Testis (tissue), 3 donors: ENCODE results near the gene TRIP11. TPM values are rescaled to one million over a fixed set of nuclear protein-coding genes. Genes with fewer than 3 reads are reported as not detected.

Source experiments
- DNase-seq: peaks from one replicate; pipeline ENCODE4 v3.0.0-alpha.2; 2019
- H3K27ac ChIP-seq, 2 donors: fragments of 200-600 bp; sonication (generic); one replicate each; pipeline ENCODE4 v1.5.1; 2019
- H3K27me3 ChIP-seq: fragments of 200-600 bp; sonication (generic); one replicate; pipeline ENCODE4 v1.5.1; 2019
- H3K36me3 ChIP-seq: fragments of 200-600 bp; sonication (generic); one replicate; pipeline ENCODE4 v1.5.1; 2017; ENCODE audit warnings: low read depth; ENCODE audit errors: missing control alignments
- H3K4me1 ChIP-seq: fragments of 200-600 bp; sonication (generic); one replicate; pipeline ENCODE4 v1.5.1; 2019
- H3K4me3 ChIP-seq, 2 donors: fragments of 200-600 bp; sonication (generic); one replicate each; pipeline ENCODE4 v1.5.1; 2017 to 2019
- H3K9me3 ChIP-seq: fragments of 200-600 bp; sonication (generic); one replicate; pipeline ENCODE4 v1.5.1; 2017
- POLR2A ChIP-seq: fragments of 450-650 bp; IDR thresholded peaks from one replicate; pipeline ENCODE4 v1.6.1; 2017; ENCODE audit warnings: antibody characterized with exemption, mild to moderate bottlenecking, moderate library complexity
- WGBS, 2 donors: methylation state at CpG; one replicate each; pipeline ENCODE4 v1.1.5; 2018; 5-methylcytosine and 5-hydroxymethylcytosine counted together
- intact Hi-C: fragments of 100-400 bp; cut with DNase I; formaldehyde crosslinking; loops from one replicate; pipeline ENCODE4 v1.15.1; 2023; ENCODE audit warnings: low total_unique reads
- polyA plus RNA-seq: library from polyadenylated mRNA; stranded (reverse); fragments of 350-450 nt; fragmentation: Illumina TruSeq; extraction: RNeasy Lipid Tissue Mini Kit (QIAGEN cat#74804); gene quantifications from one replicate; pipeline ENCODE4 v1.2.3, GENCODE V29; 2014; ENCODE audit warnings: low read depth, low replicate concordance; ENCODE audit not compliant: insufficient read depth
- total RNA-seq, 2 donors: library from RNA; depleted of rRNA; stranded (reverse); fragments of >200 nt; gene quantifications; one replicate each; pipeline ENCODE4 v1.2.3, GENCODE V29; 2016
- TF ChIP-seq, protein P1 (sequence below), 3 experiments: fragments of 450-650 bp in 2 of 3; fragments of 200-600 bp in 1 of 3; sonication (generic) in 1 of 3; IDR thresholded peaks; one replicate each; pipeline ENCODE4 v1.5.1; 2016 to 2019; ENCODE audit warnings: antibody characterized with exemption in 3 of 3, mild to moderate bottlenecking in 2 of 3, moderate library complexity in 1 of 3

Gene TRIP11
- total and polyA plus RNA-seq, 3 donors from 2014 or later = 3.8 to 39.4 (median 38.5) TPM

DNA sequence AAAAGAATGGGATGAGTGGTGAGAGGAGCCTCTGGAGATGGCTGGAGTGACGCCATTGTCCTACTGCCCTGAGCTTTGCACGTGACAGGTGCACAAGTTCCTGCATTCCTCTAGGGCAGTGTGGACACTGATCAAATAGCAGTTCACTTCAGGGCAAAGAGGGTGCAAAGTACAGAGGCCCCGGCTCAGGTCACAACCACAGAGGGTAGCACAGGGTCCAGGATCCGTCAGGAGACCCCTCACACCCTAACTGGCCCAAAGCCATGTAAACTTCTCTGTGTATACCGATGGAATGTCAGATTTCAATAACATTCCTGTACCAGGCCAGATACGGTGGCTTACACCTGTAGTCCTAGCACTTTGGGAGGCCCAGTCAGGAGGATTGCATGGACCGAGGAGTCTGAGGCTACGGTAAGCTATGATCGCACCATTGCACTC lies 82.0 kb downstream of the TRIP11 start:
- TF ChIP-seq, protein P1, sequence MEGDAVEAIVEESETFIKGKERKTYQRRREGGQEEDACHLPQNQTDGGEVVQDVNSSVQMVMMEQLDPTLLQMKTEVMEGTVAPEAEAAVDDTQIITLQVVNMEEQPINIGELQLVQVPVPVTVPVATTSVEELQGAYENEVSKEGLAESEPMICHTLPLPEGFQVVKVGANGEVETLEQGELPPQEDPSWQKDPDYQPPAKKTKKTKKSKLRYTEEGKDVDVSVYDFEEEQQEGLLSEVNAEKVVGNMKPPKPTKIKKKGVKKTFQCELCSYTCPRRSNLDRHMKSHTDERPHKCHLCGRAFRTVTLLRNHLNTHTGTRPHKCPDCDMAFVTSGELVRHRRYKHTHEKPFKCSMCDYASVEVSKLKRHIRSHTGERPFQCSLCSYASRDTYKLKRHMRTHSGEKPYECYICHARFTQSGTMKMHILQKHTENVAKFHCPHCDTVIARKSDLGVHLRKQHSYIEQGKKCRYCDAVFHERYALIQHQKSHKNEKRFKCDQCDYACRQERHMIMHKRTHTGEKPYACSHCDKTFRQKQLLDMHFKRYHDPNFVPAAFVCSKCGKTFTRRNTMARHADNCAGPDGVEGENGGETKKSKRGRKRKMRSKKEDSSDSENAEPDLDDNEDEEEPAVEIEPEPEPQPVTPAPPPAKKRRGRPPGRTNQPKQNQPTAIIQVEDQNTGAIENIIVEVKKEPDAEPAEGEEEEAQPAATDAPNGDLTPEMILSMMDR (IDR thresholded peaks at IDR 0.05) = no peak
- no peak for TF ChIP-seq POLR2A
- no peak for DNase-seq
- Histone ChIP-seq H3K4me1 (peaks cover 6% of the 10 kb centered on the region), H3K27ac (no peak overlapping the region), H3K27me3 (no peaks in the 10 kb centered on the region), H3K9me3 (no peaks in the 10 kb centered on the region), H3K36me3 (no peaks in the 10 kb centered on the region), H3K4me3 (no peak overlapping the region)
- WGBS, 2 donors = 92 to 93% methylated on average over 8 to 9 of the region's 9 CpGs
- intact Hi-C loops = no loop called here

DNA sequence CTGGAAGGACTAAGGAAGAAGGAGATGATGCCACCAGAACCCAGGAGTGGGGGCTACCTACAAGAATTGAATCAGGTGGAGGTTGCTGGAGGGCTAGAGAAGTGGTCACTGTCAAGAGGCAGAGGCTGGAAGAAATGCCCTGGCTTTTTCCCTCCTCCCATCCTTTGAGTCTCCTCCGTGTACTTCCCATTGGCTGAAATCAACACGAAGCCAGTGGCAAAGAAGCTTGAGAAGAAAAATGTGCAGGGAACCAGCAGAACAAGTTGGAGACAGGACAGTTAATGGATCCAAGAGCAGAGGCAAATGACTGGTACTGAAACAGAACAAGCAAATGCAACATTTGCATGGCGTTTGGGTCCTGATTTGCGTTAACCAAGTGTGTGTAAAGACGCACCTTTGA lies 83.2 kb downstream of the TRIP11 start:
- no peaks in the 10 kb centered on the region for H3K36me3 ChIP-seq
- no peaks in the 10 kb centered on the region for H3K9me3 ChIP-seq
- DNase-seq = no peak
- no peak for TF ChIP-seq POLR2A
- TF ChIP-seq, protein P1 (IDR thresholded peaks at IDR 0.05) = no peak
- no peak overlapping the region for H3K4me3 ChIP-seq
- WGBS, 2 donors = 75 to 85% methylated on average over 5 of the region's 5 CpGs
- no peaks in the 10 kb centered on the region for H3K27me3 ChIP-seq
- H3K4me1 ChIP-seq = no peaks in the 10 kb centered on the region
- H3K27ac ChIP-seq = no peak overlapping the region
- intact Hi-C loops = no loop called here

DNA sequence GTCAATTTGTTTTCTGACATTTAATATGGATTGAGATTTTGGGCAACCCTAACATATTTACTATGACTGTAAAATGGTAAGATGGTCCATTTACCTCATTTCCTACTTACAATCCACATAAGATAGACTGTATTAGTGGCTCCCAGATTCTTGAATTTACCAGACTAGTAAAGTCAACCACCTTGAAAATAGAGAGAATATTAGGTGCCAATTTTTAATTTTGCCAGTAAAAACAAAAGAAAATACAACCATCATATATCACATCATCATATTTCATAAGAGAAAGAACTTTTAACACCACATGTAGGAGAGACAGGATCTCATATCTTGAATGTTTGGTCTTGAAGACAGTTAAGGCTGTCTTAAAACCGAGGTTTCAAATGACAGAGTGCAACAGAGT lies 84.7 kb downstream of the TRIP11 start:
- Histone ChIP-seq H3K36me3 (no peaks in the 10 kb centered on the region), H3K27me3 (no peaks in the 10 kb centered on the region), H3K4me1 (no peaks in the 10 kb centered on the region), H3K27ac (no peak overlapping the region), H3K4me3 (no peak overlapping the region), H3K9me3 (no peaks in the 10 kb centered on the region)
- no peak for DNase-seq
- 56 to 60% methylated on average over 1 of the region's 1 CpG for WGBS, 2 donors
- TF ChIP-seq, protein P1 (IDR thresholded peaks at IDR 0.05) = no peak
- no peak for TF ChIP-seq POLR2A
- intact Hi-C loops = no loop called here

DNA sequence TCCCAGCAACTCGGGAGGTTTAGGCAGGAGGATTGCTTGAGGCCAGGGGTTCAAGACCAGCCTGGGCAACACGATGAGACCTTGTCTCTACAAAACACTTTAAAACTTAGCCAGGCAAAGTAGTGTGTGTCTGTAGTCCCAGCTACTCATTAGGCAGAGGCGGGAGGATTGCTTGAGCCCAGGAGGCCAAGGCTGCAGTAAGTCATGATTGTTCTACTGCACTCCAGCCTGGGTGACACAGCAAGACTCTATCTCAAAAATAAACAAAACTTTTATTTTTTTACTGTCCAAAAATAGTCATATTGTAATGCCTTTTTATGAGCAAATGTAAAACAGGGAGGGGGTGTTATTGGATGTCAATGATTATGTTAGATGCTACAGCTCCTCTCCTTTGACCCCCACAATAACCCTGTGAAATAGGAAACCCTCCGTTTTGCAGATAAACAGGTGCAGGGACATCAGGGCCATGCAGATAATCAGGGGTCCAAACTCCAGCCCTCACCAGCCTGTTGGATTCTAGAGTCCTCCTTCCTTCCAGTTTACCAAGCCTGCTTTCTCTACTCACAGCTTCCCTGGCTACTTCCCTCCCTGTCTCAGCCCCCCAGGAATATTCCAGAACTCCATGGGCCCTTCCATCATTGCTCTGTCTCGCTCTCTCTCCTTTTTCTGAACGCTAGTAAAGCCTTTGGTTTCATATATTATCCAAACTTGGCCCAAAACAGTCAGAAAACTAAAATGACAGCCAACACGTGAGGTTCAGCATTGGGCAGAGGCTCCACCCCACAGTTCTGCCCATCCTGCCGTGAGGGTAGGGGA lies 86.5 kb downstream of the TRIP11 start:
- intact Hi-C loops = no loop called here
- peak overlapping the region in 1 of 2 donors; percentile 61 for H3K27ac ChIP-seq
- no peaks in the 10 kb centered on the region for H3K9me3 ChIP-seq
- H3K4me1 ChIP-seq = no peaks in the 10 kb centered on the region
- H3K27me3 ChIP-seq = no peaks in the 10 kb centered on the region
- TF ChIP-seq, protein P1 (IDR thresholded peaks at IDR 0.05) = no peak
- no peak for TF ChIP-seq POLR2A
- peak; percentile 50 for DNase-seq
- WGBS, 2 donors = 64 to 67% methylated on average over 8 of the region's 8 CpGs
- no peaks in the 10 kb centered on the region for H3K36me3 ChIP-seq
- H3K4me3 ChIP-seq = no peak overlapping the region
